Dermis microvascular lymphatic vessel endothelial cell (primary cell): Measurements from ENCODE around the gene D2HGDH. TPM values are rescaled to one million over a fixed set of nuclear protein-coding genes. Genes with fewer than 3 reads are reported as not detected.

Experiments
- DNase-seq, 2 donors: peaks; one replicate each; pipeline versions ENCODE4 v3.0.0 to v3.0.0-alpha.2; 2010; ENCODE audit warnings: low read depth in 2 of 2
- total RNA-seq: library from RNA; depleted of rRNA; stranded (reverse); fragments of >200 nt; gene quantifications from 2 replicates; pipeline ENCODE4 v1.2.1, GENCODE V29; 2014

The D2HGDH gene
- 10.9 and 15.0 TPM in 2 replicates for total RNA-seq

GRCh38 chr2:241734467-241735208 is at the start of gene D2HGDH:
Gene D2HGDH (plus strand): TSS chr2:241734630. CDS start chr2:241735225, 595 bp downstream.
- peak; percentile 47 to 85 for DNase-seq

GRCh38 chr2:241686324-241686649 is 48.1 kb upstream of the D2HGDH start:
- DNase-seq = no peak

- DNase-seq = peak; percentile 85 to 97
Observed at GRCh38 chr2:241686650-241687425, 47.6 kb upstream of the D2HGDH start, which contains the start of gene DTYMK. Gene DTYMK (minus strand): TSS chr2:241686815. CDS start chr2:241686783, 32 bp downstream.

GRCh38 chr2:241689306-241689705 is 45.1 kb upstream of the D2HGDH start:
- DNase-seq = no peak

GRCh38 chr2:241690202-241690717 is 44.2 kb upstream of the D2HGDH start:
- DNase-seq = no peak

- no peak for DNase-seq
Observed at GRCh38 chr2:241692448-241692847, 42.0 kb upstream of the D2HGDH start.

GRCh38 chr2:241695651-241696050 is 38.8 kb upstream of the D2HGDH start:
- DNase-seq = no peak

GRCh38 chr2:241701149-241701398 is 33.4 kb upstream of the D2HGDH start:
- no peak for DNase-seq

- DNase-seq = peak; percentile 68 to 94
Observed at GRCh38 chr2:241701399-241702154, 32.9 kb upstream of the D2HGDH start, which contains the start of gene ING5. Gene ING5 (plus strand): TSS chr2:241702039. CDS start chr2:241702066, 27 bp downstream.

- DNase-seq = peak; percentile 51 to 86
Observed at GRCh38 chr2:241702155-241703031, 32.0 kb upstream of the D2HGDH start.

- DNase-seq = peak in 1 of 2 donors; percentile 9
Observed at GRCh38 chr2:241703032-241703604, 31.3 kb upstream of the D2HGDH start.

GRCh38 chr2:241706537-241706936 is 27.9 kb upstream of the D2HGDH start:
- no peak for DNase-seq

GRCh38 chr2:241708879-241709278 is 25.6 kb upstream of the D2HGDH start:
- DNase-seq = no peak

- DNase-seq = no peak
Observed at GRCh38 chr2:241719093-241719492, 15.3 kb upstream of the D2HGDH start.

GRCh38 chr2:241720099-241720498 is 14.3 kb upstream of the D2HGDH start:
- no peak for DNase-seq

GRCh38 chr2:241720560-241720959 is 13.9 kb upstream of the D2HGDH start:
- no peak for DNase-seq

GRCh38 chr2:241721852-241722251 is 12.6 kb upstream of the D2HGDH start:
- DNase-seq = no peak

GRCh38 chr2:241722896-241723454 is 11.5 kb upstream of the D2HGDH start:
- DNase-seq = no peak

- no peak for DNase-seq
Observed at GRCh38 chr2:241724259-241724974, 10.0 kb upstream of the D2HGDH start.
